ENCODE results near the gene SUGCT. TPM values are rescaled to one million over a fixed set of nuclear protein-coding genes. Genes with fewer than 3 reads are reported as not detected.

SUGCT gene
- total RNA-seq, 1 experiment from 2014 or later = 5.4 TPM

DNA sequence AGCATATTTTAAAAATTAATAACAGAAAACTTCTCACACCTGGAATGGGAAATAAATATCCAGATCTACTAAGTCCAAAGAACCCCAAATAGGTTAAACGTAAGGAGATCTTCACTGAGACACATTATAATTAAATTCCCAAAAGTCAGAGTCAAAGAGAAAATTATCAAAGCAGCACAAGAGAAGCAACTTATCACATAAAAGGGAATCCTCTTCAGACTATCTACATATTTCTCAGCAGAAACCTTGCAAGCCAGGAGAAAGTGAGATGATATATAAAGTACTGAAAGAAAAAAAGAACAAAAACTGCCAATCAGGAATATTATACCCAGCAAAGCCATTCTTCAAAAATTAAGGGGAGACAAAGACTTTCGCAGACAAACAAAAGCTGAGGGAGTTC lies 756.4 kb downstream of the SUGCT start:
- Histone ChIP-seq H2BK12ac (ENCODE audit: insufficient read length, low read depth, low read length) (no peak overlapping the region), H3K79me1 (ENCODE audit: insufficient read depth, low read depth, low read length, poor library complexity, severe bottlenecking) (no peaks in the 10 kb centered on the region), H2AFZ (ENCODE audit: low read length) (no peak overlapping the region), H3K4me2 (ENCODE audit: insufficient read depth, insufficient read length, low read length) (no peak overlapping the region), H2BK5ac (ENCODE audit: insufficient read length, low read length) (no peak overlapping the region), H2BK120ac (ENCODE audit: low read depth, low read length, poor library complexity, severe bottlenecking) (no peak overlapping the region), H3K9me3 (ENCODE audit: control insufficient read depth, low read depth, low read length) (no peaks in the 10 kb centered on the region), H3K27me3 (ENCODE audit: insufficient read depth, low read length) (no peaks in the 10 kb centered on the region), H3K27ac (ENCODE audit: insufficient read length, low read depth, low read length) (no peak overlapping the region), H3K4me1 (ENCODE audit: insufficient read depth, low read length) (no peaks in the 10 kb centered on the region), H4K91ac (ENCODE audit: insufficient read length, low read depth, low read length) (no peak overlapping the region), H3K56ac (ENCODE audit: insufficient read length, low read depth, low read length) (no peak overlapping the region), H2BK15ac (ENCODE audit: low read depth, low read length) (no peak overlapping the region), H4K20me1 (ENCODE audit: control insufficient read depth, insufficient read depth, insufficient read length) (no peaks in the 10 kb centered on the region), H3K79me2 (ENCODE audit: insufficient read depth, low read length) (no peaks in the 10 kb centered on the region), H2AK5ac (ENCODE audit: insufficient read length, low read length) (no peak overlapping the region), H3K9ac (ENCODE audit: extremely low read depth, insufficient read length, low read length) (no peak overlapping the region), H3K4ac (ENCODE audit: low read depth, low read length) (no peak overlapping the region), H3K18ac (ENCODE audit: insufficient read length, low read depth, low read length) (no peak overlapping the region), H4K5ac (ENCODE audit: insufficient read length, low read depth, low read length) (no peak overlapping the region), H3K23me2 (ENCODE audit: insufficient read length, low read depth, low read length, poor library complexity, severe bottlenecking) (no peaks in the 10 kb centered on the region), H4K8ac (replicated peaks; ENCODE audit: insufficient read length, low read depth, low read length) (no peak overlapping the region), H3T11ph (ENCODE audit: low read length) (no peak overlapping the region), H3K14ac (ENCODE audit: insufficient read depth, low read length) (no peak overlapping the region), H3K23ac (ENCODE audit: insufficient read length, low read depth, low read length) (no peak overlapping the region), H2BK20ac (ENCODE audit: low read depth, low read length, poor library complexity, severe bottlenecking) (no peak overlapping the region)
- H3K4me3 Mint-ChIP-seq = no peak overlapping the region
- no peak for DNase-seq
- TF ChIP-seq, protein P1, sequence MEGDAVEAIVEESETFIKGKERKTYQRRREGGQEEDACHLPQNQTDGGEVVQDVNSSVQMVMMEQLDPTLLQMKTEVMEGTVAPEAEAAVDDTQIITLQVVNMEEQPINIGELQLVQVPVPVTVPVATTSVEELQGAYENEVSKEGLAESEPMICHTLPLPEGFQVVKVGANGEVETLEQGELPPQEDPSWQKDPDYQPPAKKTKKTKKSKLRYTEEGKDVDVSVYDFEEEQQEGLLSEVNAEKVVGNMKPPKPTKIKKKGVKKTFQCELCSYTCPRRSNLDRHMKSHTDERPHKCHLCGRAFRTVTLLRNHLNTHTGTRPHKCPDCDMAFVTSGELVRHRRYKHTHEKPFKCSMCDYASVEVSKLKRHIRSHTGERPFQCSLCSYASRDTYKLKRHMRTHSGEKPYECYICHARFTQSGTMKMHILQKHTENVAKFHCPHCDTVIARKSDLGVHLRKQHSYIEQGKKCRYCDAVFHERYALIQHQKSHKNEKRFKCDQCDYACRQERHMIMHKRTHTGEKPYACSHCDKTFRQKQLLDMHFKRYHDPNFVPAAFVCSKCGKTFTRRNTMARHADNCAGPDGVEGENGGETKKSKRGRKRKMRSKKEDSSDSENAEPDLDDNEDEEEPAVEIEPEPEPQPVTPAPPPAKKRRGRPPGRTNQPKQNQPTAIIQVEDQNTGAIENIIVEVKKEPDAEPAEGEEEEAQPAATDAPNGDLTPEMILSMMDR (conservative IDR thresholded peaks at IDR 0.05) = no peak
- H3K9me3 Mint-ChIP-seq = peaks cover 13 to 20% of the 10 kb centered on the region in 2 experiments
- no peaks in the 10 kb centered on the region for H3K4me1 Mint-ChIP-seq
- H3K36me3 Mint-ChIP-seq (ENCODE audit: insufficient read depth in 1 of 3, low read depth in 3 of 3) = peaks cover 2 to 9% (median 2%) of the 10 kb centered on the region in 3 experiments; a peak in 4 of 7 replicates
- H3K27ac Mint-ChIP-seq = no peak overlapping the region
- WGBS (ENCODE audit: extremely low coverage, insufficient read length, low lambda C conversion rate) = no CpG with 5 or more reads among the region's 2 CpGs
- H3K27me3 Mint-ChIP-seq (ENCODE audit: low read depth) = no peaks in the 10 kb centered on the region
